Raji (cell line): ENCODE results near the gene KRTAP26-1.

Experiments
- POLR2A ChIP-seq: IDR thresholded peaks from 2 replicates; pipeline ENCODE4 v1.6.1; 2011; ENCODE audit warnings: low read depth, low read length, control low read depth; ENCODE audit not compliant: insufficient read depth

KRTAP26-1 gene

GRCh38 chr21:30320215-30320614, at the start of gene KRTAP26-1:
TSS of gene KRTAP26-1 (minus strand) at chr21:30320315. CDS start at chr21:30320035, 280 bp downstream.
- no peak for TF ChIP-seq POLR2A

- TF ChIP-seq POLR2A = no peak
Observed at GRCh38 chr21:30355906-30356305, 35.8 kb upstream of the KRTAP26-1 start.

- TF ChIP-seq POLR2A = no peak
Observed at GRCh38 chr21:30354308-30355005, 34.3 kb upstream of the KRTAP26-1 start.

GRCh38 chr21:30351534-30351933, 31.4 kb upstream of the KRTAP26-1 start:
- TF ChIP-seq POLR2A = no peak

GRCh38 chr21:30349572-30349971, 29.5 kb upstream of the KRTAP26-1 start:
- TF ChIP-seq POLR2A = no peak

DNA sequence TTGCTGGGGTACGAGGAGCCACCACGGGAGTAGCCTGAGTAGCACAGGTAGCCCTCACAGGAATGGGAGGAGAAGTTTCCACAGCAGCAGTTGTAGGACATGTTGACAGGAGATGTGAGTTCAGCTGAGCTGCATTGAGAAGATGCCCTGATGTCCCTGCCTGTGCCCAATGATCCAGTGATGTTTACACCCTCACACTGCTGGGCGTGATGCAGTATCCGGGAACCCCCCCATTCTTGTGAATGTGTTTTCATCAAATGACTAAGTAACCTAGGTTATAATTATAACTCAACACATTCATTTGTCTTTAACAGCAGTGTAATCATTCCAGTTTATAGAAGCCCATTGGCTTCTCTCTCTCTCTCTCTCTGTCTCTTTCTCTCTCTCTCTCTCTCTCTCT, 28.4 kb upstream of the KRTAP26-1 start, which contains the start of gene KRTAP23-1:
Gene KRTAP23-1, minus strand, starts transcription at position 101 of the 400 bp plus-strand sequence. Its CDS starts 0 bp downstream, at position 101.
- no peak for TF ChIP-seq POLR2A

GRCh38 chr21:30345014-30345413, 24.9 kb upstream of the KRTAP26-1 start:
- TF ChIP-seq POLR2A = no peak

GRCh38 chr21:30340714-30341573, 20.8 kb upstream of the KRTAP26-1 start:
- TF ChIP-seq POLR2A = no peak

DNA sequence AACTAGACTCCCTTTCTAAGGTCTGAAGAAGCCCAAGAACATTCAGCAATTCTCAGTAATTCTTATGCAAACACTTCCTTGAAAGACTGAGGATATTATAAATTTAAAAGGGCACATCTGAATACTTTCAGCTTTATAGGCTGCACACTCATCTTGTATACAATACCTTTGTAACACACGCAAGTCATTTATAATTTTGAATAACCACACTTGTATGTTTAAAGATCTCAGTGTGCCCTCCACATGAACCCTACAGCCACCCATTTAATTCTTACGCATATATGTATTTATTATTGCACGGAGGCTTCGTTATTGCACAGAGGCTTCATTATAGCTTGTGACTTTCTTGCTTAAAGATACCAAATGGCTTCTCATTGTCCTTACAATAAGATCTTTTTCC, 18.6 kb upstream of the KRTAP26-1 start:
- no peak for TF ChIP-seq POLR2A

DNA sequence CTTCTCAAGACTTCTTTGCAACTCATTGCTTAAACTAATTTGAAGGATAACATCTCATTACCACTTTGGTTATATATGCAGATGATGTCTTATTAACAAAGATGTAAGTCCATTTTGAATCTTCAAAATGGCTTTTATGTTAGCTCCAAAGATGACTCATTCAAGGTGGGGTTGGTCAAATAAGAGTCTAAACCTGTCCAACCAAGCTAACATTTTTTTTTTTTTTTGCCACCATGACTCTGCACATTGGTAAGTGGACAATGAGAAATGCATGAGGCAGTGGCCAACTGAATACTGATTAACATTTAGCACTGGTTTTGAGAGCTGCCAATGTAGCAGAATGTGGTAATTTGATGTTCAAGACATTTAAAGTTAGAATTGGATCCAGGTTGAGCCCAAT, 17.7 kb upstream of the KRTAP26-1 start:
- no peak for TF ChIP-seq POLR2A

DNA sequence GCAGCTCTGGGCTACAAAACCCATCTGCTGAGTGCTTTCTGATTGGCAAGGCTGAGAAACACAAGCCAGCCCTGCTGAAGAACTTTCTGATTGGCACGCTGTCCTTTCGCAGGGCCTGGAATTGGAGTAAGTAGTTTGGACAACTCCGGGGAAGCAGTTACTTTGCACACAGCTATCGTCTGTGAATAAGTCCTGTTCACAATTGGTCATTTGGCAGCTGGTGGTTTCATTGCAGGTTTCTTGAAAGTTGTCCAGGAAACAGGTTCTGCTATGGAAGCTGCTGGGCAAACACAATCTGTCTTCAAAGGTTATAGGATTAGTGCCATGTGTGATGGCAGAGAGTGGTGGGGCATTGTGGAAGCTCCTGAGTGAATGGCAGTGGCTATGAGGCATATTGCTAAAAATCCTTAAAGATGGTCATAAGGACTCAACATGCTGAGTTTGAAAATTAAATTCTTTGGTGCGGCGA, 17.2 kb upstream of the KRTAP26-1 start, which contains the start of gene KRTAP27-1:
Gene KRTAP27-1, minus strand, starts transcription at position 419 of the 469 bp plus-strand sequence. Its CDS starts 26 bp downstream, at position 393.
- TF ChIP-seq POLR2A = no peak

- TF ChIP-seq POLR2A = no peak
Observed at GRCh38 chr21:30336596-30336995, 16.5 kb upstream of the KRTAP26-1 start.

GRCh38 chr21:30333736-30334135, 13.6 kb upstream of the KRTAP26-1 start:
- TF ChIP-seq POLR2A = no peak

DNA sequence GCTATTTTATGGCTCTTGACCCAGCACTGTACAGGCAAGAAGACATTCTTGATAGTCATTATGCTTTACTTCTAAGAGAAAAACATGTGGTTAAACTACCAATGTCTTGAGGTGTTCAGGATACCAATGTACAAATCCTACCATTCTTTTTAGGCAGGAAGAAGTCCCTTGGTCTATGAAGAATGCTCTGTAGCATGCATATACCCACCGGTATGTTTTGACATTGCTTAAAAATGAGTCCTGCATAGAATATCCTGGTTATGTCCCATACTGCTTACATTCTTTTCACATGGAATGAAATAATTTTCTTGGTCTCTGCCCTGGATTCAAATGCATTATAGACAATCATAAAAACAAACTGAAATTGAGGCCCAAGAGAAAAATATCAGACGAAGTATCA, 12.6 kb upstream of the KRTAP26-1 start:
- no peak for TF ChIP-seq POLR2A

DNA sequence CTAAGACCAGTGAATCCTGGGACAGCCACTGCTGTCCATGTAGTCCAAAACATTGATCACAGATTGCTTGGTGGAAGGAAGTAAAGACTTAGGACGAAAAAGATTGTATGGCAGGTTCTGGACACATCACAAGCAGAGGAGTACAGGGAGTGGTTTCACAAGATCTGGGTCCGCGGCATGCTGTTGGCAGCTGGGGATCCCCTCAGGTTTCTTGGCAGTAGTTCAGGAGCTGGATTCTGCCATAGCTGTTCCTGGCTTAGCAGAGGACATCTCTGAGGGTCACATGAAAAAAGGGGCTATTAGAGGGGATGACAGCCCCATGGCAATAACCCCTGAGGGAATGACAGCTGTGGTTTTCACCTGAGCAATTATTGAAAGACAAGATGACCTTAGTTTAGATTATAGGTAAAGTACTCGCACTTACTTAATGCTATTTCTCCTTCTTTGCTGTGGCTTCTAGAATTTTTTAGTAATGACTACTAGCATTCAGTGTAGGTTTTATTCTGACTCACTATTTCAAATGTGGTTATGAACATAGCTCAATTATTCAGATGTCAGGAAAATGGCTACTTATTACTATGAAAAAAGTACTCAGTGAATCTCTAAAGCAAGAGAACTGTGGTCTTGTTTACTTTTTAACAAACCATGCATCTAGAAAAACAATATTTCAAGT, 9.2 kb upstream of the KRTAP26-1 start:
- TF ChIP-seq POLR2A = no peak
